KBM-7 (cell line): Measurements from ENCODE around the gene SMCO3.
A peak's percentile ranks its signal among the peaks of the same experiment; 100 is the strongest.
"Not testable (repeated sequence)": the region's sequence is repeated elsewhere in the genome, so short reads cannot be mapped to it uniquely, and the experiment has no call there.

ENCODE experiments used
- DNase-seq: peaks from one replicate; pipeline ENCODE4 v3.0.0-alpha.2; 2015
- in situ Hi-C: fragments of 300-500 bp; cut with MboI; formaldehyde crosslinking; loops from 2 replicates; pipeline ENCODE4 v1.14.3; 2020; ENCODE audit warnings: low sequenced_read_pairs, low pct_unique_long_range_greater_than_20kb, mixed read lengths

Gene SMCO3

DNA sequence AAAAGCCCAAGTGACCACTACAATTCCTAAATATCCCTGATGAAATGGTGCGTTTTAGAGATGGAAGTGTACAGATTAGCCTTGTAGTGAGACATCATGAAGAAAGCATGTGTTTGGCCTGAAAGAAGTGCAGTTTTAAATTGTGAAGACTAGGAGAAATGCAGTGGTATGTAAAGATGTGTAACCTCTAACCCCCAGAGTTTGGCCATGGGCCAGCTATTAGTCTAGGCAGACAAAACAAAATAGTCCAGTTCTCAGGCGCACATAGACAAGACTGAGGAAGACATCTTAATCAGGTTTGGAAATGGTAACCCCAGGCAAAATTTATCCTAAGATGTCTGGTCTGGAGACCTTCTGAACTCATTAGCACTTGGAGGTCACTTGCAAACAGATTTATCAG is 34.1 kb downstream of the SMCO3 start:
- in situ Hi-C loops: no loop called here

DNA sequence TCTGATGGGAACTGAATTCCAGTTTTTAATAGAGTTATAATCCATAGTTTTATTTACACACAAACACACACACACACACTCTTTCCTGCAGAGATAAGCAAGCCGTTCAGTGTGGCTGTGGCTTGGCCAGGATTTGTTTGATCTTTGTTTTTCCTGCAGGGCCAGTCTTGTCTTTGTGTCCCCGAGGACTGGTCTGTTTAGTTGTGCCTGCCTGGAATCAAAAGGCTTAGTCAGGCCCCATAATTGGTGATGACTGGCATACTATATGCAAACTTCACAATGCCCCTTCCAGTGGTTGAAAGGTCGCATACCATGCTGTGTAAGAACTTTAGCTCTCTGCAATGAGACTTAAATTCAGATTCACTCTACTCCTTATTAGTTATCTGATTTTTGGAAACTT is 36.7 kb downstream of the SMCO3 start:
- no peak for DNase-seq
- in situ Hi-C loops: no loop called here

More for the DNA sequence above, 34.1 kb downstream of the SMCO3 start:
- no peak for DNase-seq

DNA sequence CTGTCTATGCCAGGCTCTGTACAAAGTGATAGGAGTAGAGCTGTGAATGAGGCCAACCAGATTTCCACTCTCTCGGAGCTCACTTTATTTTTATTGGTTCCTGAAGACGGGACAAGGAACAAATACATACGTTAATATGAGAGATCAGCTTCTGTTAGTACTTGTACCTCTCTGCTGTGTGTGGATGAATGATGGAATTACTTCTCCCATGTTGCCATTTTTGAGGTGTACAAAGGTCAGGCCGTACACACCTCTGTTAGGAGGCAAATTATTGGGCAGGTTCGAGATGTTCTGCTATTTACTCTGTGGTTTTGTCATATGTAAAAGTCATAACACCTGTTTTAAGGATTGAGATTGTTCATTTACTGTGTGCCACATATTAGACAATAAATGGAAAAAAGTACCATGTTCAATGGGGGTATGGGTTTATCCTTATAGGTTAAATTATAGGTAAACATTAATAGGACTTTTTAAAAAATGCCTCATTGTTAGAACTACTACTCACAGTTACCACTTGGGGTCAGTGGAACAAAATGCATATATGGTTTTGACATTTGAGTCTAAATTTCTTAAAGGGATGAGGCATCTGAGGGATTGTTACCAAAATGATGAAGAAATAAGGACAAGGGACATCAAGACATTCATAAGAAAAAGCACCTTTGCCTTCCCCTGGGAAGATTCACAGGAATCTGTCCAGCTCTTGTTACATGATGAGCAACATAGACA is 37.6 kb downstream of the SMCO3 start:
- DNase-seq: peak; percentile 30
- in situ Hi-C loops: no loop called here

DNA sequence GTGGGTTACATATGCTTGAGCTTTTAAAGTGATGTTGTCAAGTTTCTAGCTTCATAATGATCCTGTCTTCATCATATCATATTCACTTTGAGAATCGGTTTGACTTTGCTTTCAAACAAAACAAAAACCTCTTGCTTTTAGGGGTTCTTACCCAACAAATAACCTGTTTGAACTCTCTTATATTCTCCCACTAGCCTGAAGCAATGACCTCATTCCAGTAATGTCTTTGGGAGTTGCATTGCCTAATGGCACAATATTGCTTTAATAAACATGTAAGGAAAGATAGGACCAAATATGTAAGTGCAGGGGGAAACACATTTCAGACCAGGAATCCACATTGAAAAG is 38.4 kb downstream of the SMCO3 start:
- DNase-seq: no peak

GRCh38 chr12:14774906-14775635 is 38.9 kb downstream of the SMCO3 start:
- peak; percentile 70 for DNase-seq
- in situ Hi-C loops: no loop called here

More for the DNA sequence above, 38.4 kb downstream of the SMCO3 start:
- in situ Hi-C loops: no loop called here

GRCh38 chr12:14774074-14774905 is 39.7 kb downstream of the SMCO3 start:
- in situ Hi-C loops: no loop called here
- DNase-seq: peak; percentile 92

DNA sequence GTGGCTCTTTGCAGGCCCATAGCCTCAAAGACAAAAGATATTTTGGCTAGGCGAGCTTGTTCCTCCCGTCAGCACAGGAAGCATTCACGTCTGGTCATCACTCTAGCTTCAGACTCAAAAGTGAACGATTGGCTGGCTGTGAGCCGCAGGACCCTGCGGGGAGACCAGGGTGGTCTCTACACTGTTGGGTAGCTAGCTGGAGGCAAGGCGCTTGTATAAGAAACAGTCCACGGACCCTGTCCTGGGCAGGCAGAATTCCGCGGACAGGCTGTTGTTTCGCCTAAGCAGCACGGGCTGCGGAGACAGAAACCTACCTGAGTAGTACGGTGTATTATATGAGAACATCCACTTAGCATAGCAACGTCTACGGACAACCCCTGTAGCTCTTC is 40.3 kb downstream of the SMCO3 start:
- no peak for DNase-seq
- in situ Hi-C loops: no loop called here

DNA sequence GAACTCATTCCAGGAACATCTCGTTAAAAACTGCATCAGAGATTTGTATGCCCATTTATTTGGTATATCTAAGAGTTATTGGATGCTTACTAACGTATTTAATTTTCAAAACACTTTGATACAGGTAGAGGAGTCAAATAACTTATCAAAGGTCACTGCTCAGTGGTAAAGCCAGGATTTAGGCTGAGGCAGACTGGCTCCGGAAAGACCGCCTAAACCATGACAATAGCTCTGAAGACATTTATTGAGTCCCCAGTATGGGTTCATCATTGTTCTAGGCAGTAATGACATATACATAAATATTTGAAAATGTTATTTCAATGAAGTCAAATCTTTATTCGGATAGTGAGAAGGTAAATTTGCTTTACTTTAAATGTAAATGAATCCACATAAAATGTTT is 41.0 kb downstream of the SMCO3 start:
- in situ Hi-C loops: no loop called here
- no peak for DNase-seq

DNA sequence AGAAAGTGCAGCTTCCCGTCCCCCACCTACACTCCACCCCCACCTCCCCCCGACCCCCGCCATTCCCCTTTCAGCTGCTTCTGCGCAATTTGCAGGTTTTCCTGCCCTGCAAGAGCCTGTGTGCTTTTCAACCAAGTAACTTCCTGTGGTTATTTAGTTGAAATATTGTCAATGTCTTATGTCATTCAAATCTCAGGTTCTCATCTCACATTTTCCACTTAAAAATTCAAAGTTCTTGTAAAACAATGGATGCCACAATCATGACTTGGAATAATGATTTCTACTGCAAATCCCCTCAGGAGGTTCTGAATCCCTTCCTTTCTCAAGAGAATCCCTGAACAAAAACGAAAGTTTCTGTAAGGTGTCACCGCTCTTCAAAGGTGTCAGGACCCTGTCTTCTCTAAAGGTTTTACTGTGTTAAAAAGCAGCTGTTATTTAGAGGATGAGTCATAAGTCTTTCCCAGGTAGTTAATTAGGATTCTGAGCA is 42.3 kb downstream of the SMCO3 start:
- in situ Hi-C loops: no loop called here
- DNase-seq: peak; percentile 29

GRCh38 chr12:14770496-14771461 is 43.2 kb downstream of the SMCO3 start:
- in situ Hi-C loops: no loop called here
- peak; percentile 96 for DNase-seq

DNA sequence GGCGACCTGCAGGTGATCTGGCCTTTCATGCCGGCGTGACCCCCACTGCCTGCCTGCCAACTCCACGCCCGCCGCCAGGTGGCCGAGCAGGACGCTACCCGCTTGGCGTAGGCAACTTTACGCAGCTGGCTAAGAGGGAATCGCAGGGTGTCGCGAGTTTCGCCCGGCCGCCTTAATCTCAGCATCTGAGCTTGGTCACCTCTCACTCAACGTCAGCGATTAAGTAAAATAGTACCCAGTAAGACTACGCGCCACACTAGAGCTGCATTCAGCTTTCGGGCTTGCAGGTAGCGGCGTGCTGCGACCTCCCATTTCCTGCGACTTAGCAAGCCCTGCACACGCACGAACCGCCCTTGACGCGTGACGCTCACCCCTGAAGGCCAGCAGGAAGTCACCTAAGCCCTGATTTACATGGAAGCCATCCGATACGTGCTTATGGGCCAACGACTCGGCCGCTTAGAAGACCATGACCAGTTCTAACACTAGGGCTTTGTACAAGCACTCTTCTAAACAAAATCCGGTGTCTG is 44.0 kb downstream of the SMCO3 start:
- peak; percentile 87 for DNase-seq

DNA sequence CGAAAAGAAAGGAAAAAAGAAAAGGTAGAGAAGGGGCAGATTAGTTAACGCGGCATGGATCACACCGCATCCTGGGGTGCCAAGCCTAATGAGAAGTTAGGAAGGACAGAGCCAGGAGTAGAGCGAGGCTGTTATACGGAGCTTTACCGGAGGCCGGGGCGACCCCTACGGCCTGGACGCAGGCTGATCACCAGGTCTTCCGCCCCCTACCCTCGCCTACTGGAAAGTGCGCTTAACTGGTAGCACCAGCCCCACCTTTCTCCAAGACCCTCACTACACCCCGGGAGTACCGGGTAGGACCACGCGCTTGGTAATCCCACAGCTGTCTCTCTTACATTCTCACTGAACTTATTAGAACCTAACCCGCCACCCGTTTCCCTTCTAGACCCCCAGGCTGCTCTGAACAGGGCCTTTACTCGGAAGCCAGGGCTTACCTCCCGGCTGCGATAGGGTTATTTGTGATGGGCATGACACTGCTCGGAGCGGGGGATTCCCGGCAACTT is 44.5 kb downstream of the SMCO3 start:
- no peak for DNase-seq

More for the DNA sequence above, 44.0 kb downstream of the SMCO3 start:
- in situ Hi-C loops: no loop called here

DNA sequence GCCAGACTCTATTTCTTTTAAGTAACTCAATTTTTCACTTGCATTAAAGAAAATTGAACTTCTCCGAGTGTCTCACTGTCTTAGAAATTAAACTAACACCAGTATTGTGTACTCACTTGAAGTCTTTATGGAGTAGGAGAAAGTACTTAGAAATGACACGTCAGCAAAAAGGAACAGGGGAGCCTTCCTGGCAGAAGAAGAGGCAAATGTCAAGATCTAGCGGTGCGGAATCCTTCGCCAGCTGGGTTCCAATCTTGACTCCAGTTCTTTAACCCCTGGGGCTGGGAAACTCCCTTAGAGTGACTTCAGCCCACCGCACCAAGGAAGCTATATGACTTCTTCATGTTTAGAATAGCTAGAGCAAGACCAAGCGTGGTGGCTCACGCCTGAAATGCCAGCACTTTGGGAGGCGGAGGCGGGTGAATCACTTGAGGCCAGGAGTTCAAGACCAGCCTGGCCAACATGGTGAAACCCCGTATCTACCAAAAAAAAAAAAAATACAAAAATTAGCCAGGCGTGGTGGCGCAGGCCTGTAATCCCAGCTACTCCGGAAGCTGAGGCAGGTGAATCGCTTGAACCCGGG is 45.1 kb downstream of the SMCO3 start:
- no peak for DNase-seq
- in situ Hi-C loops: no loop called here

More for the DNA sequence above, 44.5 kb downstream of the SMCO3 start:
- in situ Hi-C loops: no loop called here

GRCh38 chr12:14767617-14768016 is 46.4 kb downstream of the SMCO3 start:
- in situ Hi-C loops: no loop called here
- DNase-seq: no peak

GRCh38 chr12:14766649-14767215 is 47.2 kb downstream of the SMCO3 start:
- in situ Hi-C loops: no loop called here
- no peak for DNase-seq

DNA sequence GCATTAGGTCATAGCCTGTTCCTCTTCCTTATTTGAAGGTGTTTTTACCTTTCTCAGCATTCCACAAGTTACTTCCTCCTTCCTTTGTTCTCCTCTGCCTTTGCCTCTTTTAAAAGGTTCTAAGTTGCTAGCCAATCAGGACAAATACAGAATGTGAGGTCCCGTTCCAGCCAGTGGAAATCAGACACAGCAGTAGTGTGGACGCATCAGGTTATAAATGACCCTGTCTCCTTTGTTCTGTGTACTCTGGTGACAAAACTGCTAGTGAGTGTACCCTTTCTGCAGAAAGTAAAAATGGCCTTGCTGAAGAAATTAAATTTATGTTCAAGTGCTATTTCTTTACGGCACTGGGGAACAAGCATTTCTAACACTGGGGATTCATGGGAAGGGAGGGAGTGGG is 48.0 kb downstream of the SMCO3 start:
- DNase-seq, in situ Hi-C loops: not testable (repeated sequence)

GRCh38 chr12:14765398-14765797 is 48.6 kb downstream of the SMCO3 start:
- DNase-seq: no peak
- in situ Hi-C loops: no loop called here
